ENCODE results near the gene DCHS1.
A peak's percentile ranks its signal among the peaks of the same experiment; 100 is the strongest.

The DCHS1 gene

DNA sequence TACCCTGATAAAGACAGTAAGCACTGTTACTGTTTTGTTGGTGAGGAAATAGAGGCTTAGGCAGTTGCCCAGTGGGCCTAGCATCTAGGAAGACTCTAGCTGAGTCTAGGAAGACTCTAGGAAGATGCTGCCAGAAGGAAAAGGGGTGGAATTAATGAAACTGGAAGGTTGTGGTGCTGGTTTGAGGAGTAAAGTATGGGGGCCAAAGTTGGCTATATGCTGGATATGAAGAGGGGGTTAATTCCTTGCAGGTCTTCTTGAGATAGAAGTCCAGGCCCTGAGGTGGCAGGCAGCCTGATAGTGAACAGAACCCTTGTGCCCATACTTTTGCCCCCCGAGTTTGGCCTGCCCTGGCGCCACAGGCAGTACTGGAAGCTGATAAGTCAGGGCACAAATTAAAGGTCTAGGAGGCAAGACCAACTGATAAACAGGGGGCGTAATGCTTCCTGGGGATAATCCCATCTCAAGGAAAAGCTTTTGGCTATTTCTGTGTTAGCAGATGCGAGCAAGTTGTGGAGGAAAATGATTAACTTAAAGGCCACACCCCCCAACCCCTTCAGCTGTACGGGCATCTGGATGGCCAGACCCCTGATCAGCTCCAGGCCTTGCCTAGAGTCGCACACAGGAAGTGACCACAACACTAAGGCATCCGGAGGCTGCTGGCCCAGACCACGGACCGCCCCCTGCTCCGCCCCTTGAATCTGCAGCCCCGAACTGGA lies 49.0 kb downstream of the DCHS1 start:
- TF ChIP-seq, protein P1, sequence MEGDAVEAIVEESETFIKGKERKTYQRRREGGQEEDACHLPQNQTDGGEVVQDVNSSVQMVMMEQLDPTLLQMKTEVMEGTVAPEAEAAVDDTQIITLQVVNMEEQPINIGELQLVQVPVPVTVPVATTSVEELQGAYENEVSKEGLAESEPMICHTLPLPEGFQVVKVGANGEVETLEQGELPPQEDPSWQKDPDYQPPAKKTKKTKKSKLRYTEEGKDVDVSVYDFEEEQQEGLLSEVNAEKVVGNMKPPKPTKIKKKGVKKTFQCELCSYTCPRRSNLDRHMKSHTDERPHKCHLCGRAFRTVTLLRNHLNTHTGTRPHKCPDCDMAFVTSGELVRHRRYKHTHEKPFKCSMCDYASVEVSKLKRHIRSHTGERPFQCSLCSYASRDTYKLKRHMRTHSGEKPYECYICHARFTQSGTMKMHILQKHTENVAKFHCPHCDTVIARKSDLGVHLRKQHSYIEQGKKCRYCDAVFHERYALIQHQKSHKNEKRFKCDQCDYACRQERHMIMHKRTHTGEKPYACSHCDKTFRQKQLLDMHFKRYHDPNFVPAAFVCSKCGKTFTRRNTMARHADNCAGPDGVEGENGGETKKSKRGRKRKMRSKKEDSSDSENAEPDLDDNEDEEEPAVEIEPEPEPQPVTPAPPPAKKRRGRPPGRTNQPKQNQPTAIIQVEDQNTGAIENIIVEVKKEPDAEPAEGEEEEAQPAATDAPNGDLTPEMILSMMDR (IDR thresholded peaks at IDR 0.05), result no peak
- Histone ChIP-seq H3K27me3 (no peaks in the 10 kb centered on the region), H3K4me1 (peaks cover 4 to 74% (median 66%) of the 10 kb centered on the region in 4 donors), H3K36me3 (peaks cover 36 to 42% (median 39%) of the 10 kb centered on the region in 3 donors), H3K4me3 (peak overlapping the region; percentile 83 to 96), H3K27ac (peak overlapping the region; percentile 93 to 98), H3K9me3 (no peaks in the 10 kb centered on the region)
- intact Hi-C loops (cut with DNase I; ENCODE audit: low total_unique reads), result loop anchor here (5.0 kb wide), 1 partner anchor 124 kb away; the partner anchor contains the start of genes ARFIP2 and TIMM10B
- DNase-seq, result peak; percentile 95 to 98

- Histone ChIP-seq H3K36me3 (peaks cover 36 to 43% (median 39%) of the 10 kb centered on the region in 3 donors), H3K27me3 (no peaks in the 10 kb centered on the region), H3K9me3 (no peaks in the 10 kb centered on the region), H3K4me3 (peak overlapping the region; percentile 83 to 96), H3K4me1 (peaks cover 4 to 73% (median 64%) of the 10 kb centered on the region in 4 donors), H3K27ac (peak overlapping the region; percentile 93 to 98)
- TF ChIP-seq, protein P1 (IDR thresholded peaks at IDR 0.05), result no peak
- DNase-seq, result no peak
- intact Hi-C loops (cut with DNase I; ENCODE audit: low total_unique reads), result loop anchor here (5.0 kb wide), 1 partner anchor 122 kb away; the partner anchor contains the start of genes ARFIP2 and TIMM10B
Measured at GRCh38 chr11:6604790-6605189, 50.8 kb downstream of the DCHS1 start.

DNA sequence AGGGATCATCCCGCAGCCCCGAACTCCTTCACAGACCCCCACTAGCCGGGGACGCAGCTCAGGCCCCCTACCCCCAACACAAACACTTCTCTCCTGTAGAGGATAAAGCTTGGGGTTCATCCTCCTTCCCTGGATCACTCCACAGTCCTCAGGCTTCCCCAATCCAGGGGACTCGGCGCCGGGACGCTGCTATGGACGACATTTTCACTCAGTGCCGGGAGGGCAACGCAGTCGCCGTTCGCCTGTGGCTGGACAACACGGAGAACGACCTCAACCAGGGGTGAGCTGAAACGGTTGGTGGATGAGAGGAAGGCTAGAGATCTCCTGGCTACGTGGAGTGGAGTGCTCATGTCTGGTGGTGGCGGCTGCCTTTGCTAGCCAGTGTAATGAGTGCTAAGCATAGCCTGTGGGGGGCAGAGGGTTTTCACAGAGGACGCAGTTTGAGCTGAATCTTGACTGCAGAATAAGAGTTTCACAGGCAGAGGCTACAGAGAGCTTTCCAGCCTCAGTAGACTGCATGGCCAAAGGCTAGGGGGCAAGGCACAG lies 51.5 kb downstream of the DCHS1 start:
- Histone ChIP-seq H3K36me3 (peaks cover 36 to 43% (median 39%) of the 10 kb centered on the region in 3 donors), H3K4me1 (peaks cover 4 to 72% (median 61%) of the 10 kb centered on the region in 4 donors), H3K9me3 (no peaks in the 10 kb centered on the region), H3K27me3 (no peaks in the 10 kb centered on the region), H3K27ac (peak overlapping the region; percentile 93 to 98), H3K4me3 (peak overlapping the region; percentile 83 to 96)
- intact Hi-C loops (cut with DNase I; ENCODE audit: low total_unique reads), result no loop called here
- peak; percentile 68 to 78 for DNase-seq
- TF ChIP-seq, protein P1 (IDR thresholded peaks at IDR 0.05), result peak; percentile 16 to 27

DNA sequence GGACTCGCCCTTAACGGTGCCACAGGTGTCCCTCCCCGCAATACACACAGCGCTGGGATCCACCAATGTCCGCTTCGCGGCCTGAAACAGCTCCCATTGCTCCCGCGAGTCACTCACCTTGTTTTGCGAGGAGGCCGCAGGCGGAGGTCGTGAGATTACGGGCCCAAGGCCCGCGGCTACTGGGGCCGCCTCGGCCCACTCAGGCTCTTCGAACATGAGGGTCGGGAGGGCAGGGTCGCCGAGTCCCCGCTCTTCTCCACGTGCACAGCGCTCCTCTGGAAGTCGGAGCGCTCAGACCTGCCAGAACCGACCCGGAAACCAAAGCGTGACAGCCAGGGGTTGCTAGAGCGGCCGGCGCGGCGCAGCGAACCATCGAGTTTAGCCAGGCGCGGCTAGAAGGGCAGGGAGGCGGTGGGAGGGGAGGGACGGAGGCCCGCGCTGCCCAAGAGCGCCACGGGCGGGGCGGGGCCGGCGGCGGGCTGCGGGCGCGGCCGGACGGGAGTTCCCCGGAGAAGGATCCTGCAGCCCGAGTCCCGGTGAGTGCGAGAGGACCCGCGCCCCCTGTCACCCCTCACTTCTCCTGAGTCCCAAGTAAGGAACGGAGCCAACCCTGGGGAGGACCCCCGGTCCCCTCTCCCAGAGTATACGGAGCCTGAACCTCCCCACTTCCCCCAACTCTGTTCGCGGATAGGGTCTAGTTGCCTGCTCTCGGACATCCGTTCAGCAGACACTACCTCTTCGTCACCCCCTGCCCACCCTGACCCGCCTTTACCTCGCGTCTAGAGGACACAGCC lies 52.1 kb downstream of the DCHS1 start, which contains the start of the genes ILK and RRP8:
ILK (plus strand) TSS at position 488 of the 794 bp plus-strand sequence. CDS start 498 bp downstream, outside the sequence.
RRP8 (minus strand) TSS at position 330 of the 794 bp plus-strand sequence; CDS start at position 216, 114 bp downstream.
- intact Hi-C loops (cut with DNase I; ENCODE audit: low total_unique reads), result no loop called here

More for the DNA sequence above, 52.1 kb downstream of the DCHS1 start, which contains the start of the genes ILK and RRP8:
- Histone ChIP-seq H3K27ac (peak within 1 kb of the TSS; percentile 93 to 98), H3K27me3 (no peaks in the 10 kb centered on the region), H3K4me1 (peaks cover 4 to 71% (median 58%) of the 10 kb centered on the region in 4 donors), H3K36me3 (peaks cover 36 to 39% (median 37%) of the 10 kb centered on the region in 3 donors), H3K4me3 (peak within 1 kb of the TSS; percentile 83 to 96), H3K9me3 (no peaks in the 10 kb centered on the region)
- TF ChIP-seq, protein P1 (IDR thresholded peaks at IDR 0.05), result peak in 1 of 2 experiments; percentile 26
- DNase-seq, result peak; percentile 90 to 96

Measured in tibial artery (tissue), 4 donors.